HepG2 (cell line): ENCODE results near the gene CHKA. TPM values are rescaled to one million over a fixed set of nuclear protein-coding genes. Genes with fewer than 3 reads are reported as not detected.

Experiments used
- ATAC-seq: fragments of 200-7000 bp; cut with Tn5 transposase; 3 replicates; pipeline ENCODE4 v1.9.1; 2020; ENCODE audit warnings: mild to moderate bottlenecking, moderate library complexity
- BruUV-seq: library from RNA; stranded (reverse); fragments of 400-500 nt; replicated peaks from 2 replicates; lab custom pipeline; 2021; lab: Mats Ljungman, UMichigan
- CTCF ChIA-PET: fragments of 300-600 bp; formaldehyde crosslinking; extraction: SDS; loops from one replicate; lab custom pipeline; 2021; ENCODE audit warnings: low total read pairs, inconsistent platforms, low intra/inter-chr PET ratio; lab: Yijun Ruan, JAX
- POLR2A ChIA-PET: fragments of 350-600 bp; sonication (Branson Sonifier 250); formaldehyde crosslinking; loops from one replicate; lab custom pipeline; 2020; ENCODE audit warnings: antibody characterized with exemption, inconsistent platforms; lab: Yijun Ruan, JAX
- DNase-seq: peaks from one replicate; pipeline ENCODE4 v3.0.0-alpha.2; 2015; ENCODE audit warnings: low spot score
- FAIRE-seq: peaks from 3 replicates; lab custom pipeline; 2011; peaks lifted over from hg19 to GRCh38; lab: Jason Lieb, UNC
- H2AFZ ChIP-seq: one replicate; pipeline ENCODE4 v1.6.1; 2011; ENCODE audit warnings: low read length, inconsistent platforms
- H3K27ac ChIP-seq: fragments of 300-600 bp; 3 replicates; pipeline ENCODE4 v1.8.0; 2011; ENCODE audit warnings: mixed run types, mild to moderate bottlenecking, mixed read lengths, low read length, inconsistent platforms; ENCODE audit not compliant: insufficient read depth; ENCODE audit errors: extremely low read length
- H3K27me3 ChIP-seq, 2 experiments: fragments of 200-600 bp in 1 of 2; 2 replicates in 1 of 2; 3 replicates in 1 of 2; pipeline versions ENCODE4 v1.6.0 to v1.8.0; 2011; ENCODE audit warnings: low read length in 2 of 2, mild to moderate bottlenecking in 2 of 2, moderate library complexity in 2 of 2, inconsistent platforms in 1 of 2; ENCODE audit not compliant: insufficient read depth in 2 of 2, control insufficient read depth in 1 of 2
- H3K36me3 ChIP-seq, 2 experiments: fragments of 200-600 bp in 1 of 2; replicated peaks in 1 of 2; 2 replicates in 1 of 2; 3 replicates in 1 of 2; pipeline versions ENCODE4 v1.5.1 to v1.8.0; 2011; ENCODE audit warnings: low read length in 2 of 2, inconsistent platforms in 1 of 2; ENCODE audit not compliant: insufficient read depth in 2 of 2, control insufficient read depth in 1 of 2
- H3K4me1 ChIP-seq: 2 replicates; pipeline ENCODE4 v1.5.1; 2012; ENCODE audit warnings: low read length, inconsistent platforms; ENCODE audit not compliant: insufficient read depth
- H3K4me2 ChIP-seq: 2 replicates; pipeline ENCODE4 v1.6.0; 2011; ENCODE audit warnings: low read depth, low read length, inconsistent platforms
- H3K4me3 ChIP-seq, 3 experiments: fragments of 200-600 bp in 1 of 3; sonication (generic), shearing (Covaris generic) in 1 of 3; replicated peaks in 1 of 3; 2 replicates each; pipeline ENCODE4 v1.5.1; 2011 to 2016; ENCODE audit warnings: low read length in 3 of 3, inconsistent platforms in 2 of 3, low read depth in 2 of 3, mild to moderate bottlenecking in 2 of 3, control low read depth in 1 of 3, mixed read lengths in 1 of 3; ENCODE audit not compliant: insufficient read depth in 1 of 3
- H3K79me2 ChIP-seq: one replicate; pipeline ENCODE4 v1.6.1; 2011; ENCODE audit warnings: low read length, inconsistent platforms; ENCODE audit not compliant: insufficient read depth
- H3K9ac ChIP-seq: 2 replicates; pipeline ENCODE4 v1.6.0; 2011; ENCODE audit warnings: mild to moderate bottlenecking, low read depth, low read length, inconsistent platforms; ENCODE audit not compliant: insufficient read depth
- H3K9me3 ChIP-seq: 2 replicates; pipeline ENCODE4 v1.5.1; 2012; ENCODE audit warnings: mild to moderate bottlenecking, low read length
- H4K20me1 ChIP-seq: 2 replicates; pipeline ENCODE4 v1.6.0; 2011; ENCODE audit warnings: inconsistent platforms, mild to moderate bottlenecking, low read length, moderate library complexity; ENCODE audit not compliant: insufficient read depth
- AHR ChIP-seq: IDR thresholded peaks from 2 replicates; pipeline ENCODE4 v1.6.1; 2018; ENCODE audit warnings: missing genetic modification reagents, missing compliant biosample characterization
- CBX5 ChIP-seq: sonication (generic); formaldehyde crosslinking; IDR thresholded peaks from 2 replicates; pipeline ENCODE4 v1.4.0; 2020; ENCODE audit warnings: missing genetic modification reagents, borderline replicate concordance
- IKZF1 ChIP-seq: fragments of 450-650 bp; IDR thresholded peaks from 2 replicates; pipeline ENCODE4 v1.7.1; 2016
- RBM22 ChIP-seq: fragments of 200-400 bp; formaldehyde crosslinking; optimal IDR thresholded peaks from 2 replicates; pipeline ENCODE3; 2017; ENCODE audit warnings: mild to moderate bottlenecking, low read length, moderate library complexity
- SAFB2 ChIP-seq: sonication (generic); formaldehyde crosslinking; IDR thresholded peaks from 2 replicates; pipeline ENCODE4 v1.5.1; 2020; ENCODE audit warnings: missing genetic modification reagents, low read depth, mild to moderate bottlenecking, borderline replicate concordance
- SP5 ChIP-seq: IDR thresholded peaks from 2 replicates; pipeline ENCODE4 v1.6.1; 2016; ENCODE audit warnings: low read depth, borderline replicate concordance
- SRSF1 ChIP-seq: fragments of 200-400 bp; formaldehyde crosslinking; optimal IDR thresholded peaks from 2 replicates; pipeline ENCODE3; 2017; ENCODE audit warnings: mild to moderate bottlenecking, low read depth, low read length, moderate library complexity
- TRIM24 ChIP-seq: sonication (generic); formaldehyde crosslinking; IDR thresholded peaks from 2 replicates; pipeline ENCODE4 v1.8.0; 2022; ENCODE audit warnings: mild to moderate bottlenecking, missing genetic modification reagents
- ZBTB20 ChIP-seq: sonication (generic); formaldehyde crosslinking; IDR thresholded peaks from 2 replicates; pipeline ENCODE4 v1.8.1; 2023; ENCODE audit warnings: missing genetic modification reagents, low read depth, mild to moderate bottlenecking, borderline replicate concordance
- ZNF816 ChIP-seq: sonication (generic); formaldehyde crosslinking; IDR thresholded peaks from 2 replicates; pipeline ENCODE4 v1.8.0; 2022; ENCODE audit warnings: missing genetic modification reagents, mild to moderate bottlenecking, borderline replicate concordance
- WGBS: methylation state at CpG from one replicate; pipeline ENCODE4 v1.1.6; 2017; ENCODE audit warnings: low lambda C conversion rate; 5-methylcytosine and 5-hydroxymethylcytosine counted together
- in situ Hi-C: cut with HindIII; loops from 2 replicates; pipeline ENCODE4 v1.10.0; 2017; ENCODE audit warnings: low pct_unique_long_range_greater_than_20kb; ENCODE audit not compliant: extremely low pct_ligation_motif_present
- intact Hi-C: fragments of 100-400 bp; cut with micrococcal nuclease; formaldehyde crosslinking; loops from one replicate; pipeline ENCODE4 v1.10.0; 2022; ENCODE audit not compliant: unreplicated experiment
- polyA plus RNA-seq, 8 experiments: library from polyadenylated mRNA; depleted of rRNA in 3 of 8; stranded (reverse) in 7 of 8; unstranded in 1 of 8; fragments of >200 nt; fragmentation: Illumina TruSeq in 4 of 8; extraction: Trizol in 4 of 8; gene quantifications; 2 replicates each; pipeline versions ENCODE4 v1.2.1 to v1.2.3, GENCODE V29; 2011 to 2016; ENCODE audit warnings: low read depth in 4 of 8, missing spikeins in 1 of 8, mixed read lengths in 1 of 8; ENCODE audit not compliant: insufficient read depth in 1 of 8
- total RNA-seq, 5 experiments: library from RNA; depleted of rRNA; stranded (reverse); fragments of >200 nt; fragmentation: Illumina TruSeq; extraction: Trizol; gene quantifications; 2 replicates each; pipeline ENCODE4 v1.2.3, GENCODE V29; 2016; ENCODE audit warnings: low read depth in 1 of 5

Gene CHKA
- total and polyA plus RNA-seq, 2 of the 13 experiments (the other 11 are each of a cell fraction or from before 2014, with no cell fraction given): 71.6 to 92.7 TPM

GRCh38 chr11:68090287-68090686 lies 30.9 kb downstream of the CHKA start:
- no peak for DNase-seq
- intact Hi-C loops (no loop called here), in situ Hi-C loops (no loop called here)
- no peak overlapping the region for H3K9ac ChIP-seq
- peaks cover 95% of the 10 kb centered on the region for H3K79me2 ChIP-seq
- TF ChIP-seq IKZF1: no peak
- no peak for TF ChIP-seq CBX5 (CRISPR knock-in tag)
- TF ChIP-seq SAFB2 (CRISPR knock-in tag): no peak
- no peak for TF ChIP-seq ZBTB20
- no peak for FAIRE-seq
- WGBS: 97% methylated on average over 1 of the region's 1 CpG
- ChIA-PET POLR2A (no interaction called here), CTCF (no interaction called here)
- no peaks in the 10 kb centered on the region for H3K27me3 ChIP-seq
- H3K9me3 ChIP-seq: no peaks in the 10 kb centered on the region
- H2AFZ ChIP-seq: no peak overlapping the region
- H3K4me3 ChIP-seq: no peak overlapping the region
- no peak for ATAC-seq
- H3K36me3 ChIP-seq: peaks cover 8 to 53% of the 10 kb centered on the region in 2 experiments
- H4K20me1 ChIP-seq: peaks cover 14% of the 10 kb centered on the region
- H3K4me1 ChIP-seq: peaks cover 38% of the 10 kb centered on the region
- no peak overlapping the region for H3K4me2 ChIP-seq
- no peak overlapping the region for H3K27ac ChIP-seq
- no TSS peak for BruUV-seq

- intact Hi-C loops: no loop called here
- Histone ChIP-seq H3K4me3 (no peak overlapping the region), H4K20me1 (peaks cover 14% of the 10 kb centered on the region)
Measured at GRCh38 chr11:68089679-68090078, 31.5 kb downstream of the CHKA start.

More at GRCh38 chr11:68089679-68090078, 31.5 kb downstream of the CHKA start:
- Histone ChIP-seq H3K36me3 (peaks cover 11 to 56% of the 10 kb centered on the region in 2 experiments), H3K27me3 (no peaks in the 10 kb centered on the region), H3K27ac (no peak overlapping the region), H3K9ac (no peak overlapping the region), H3K4me1 (peaks cover 38% of the 10 kb centered on the region), H3K4me2 (no peak overlapping the region), H3K9me3 (no peaks in the 10 kb centered on the region), H3K79me2 (peaks cover 98% of the 10 kb centered on the region), H2AFZ (no peak overlapping the region)
- in situ Hi-C loops: no loop called here
- no peak for FAIRE-seq
- DNase-seq: no peak
- no TSS peak for BruUV-seq
- TF ChIP-seq ZNF816 (CRISPR knock-in tag) (no peak), RBM22 (peak; percentile 87), TRIM24 (CRISPR knock-in tag) (no peak), AHR (CRISPR knock-in tag) (no peak), SP5 (no peak), SRSF1 (no peak)
- WGBS: 94% methylated on average over 8 of the region's 8 CpGs
- peak; percentile 41; the same call in 1 of the 3 replicates for ATAC-seq
- CTCF ChIA-PET: no interaction called here
- POLR2A ChIA-PET: no interaction called here
